ENCODE data around the gene TLR1. TPM values are rescaled to one million over a fixed set of nuclear protein-coding genes. Genes with fewer than 3 reads are reported as not detected.
"Not testable (repeated sequence)": the region's sequence is repeated elsewhere in the genome, so short reads cannot be mapped to it uniquely, and the experiment has no call there.

TLR1 gene
- total RNA-seq, 1 experiment from 2014 or later = 103 TPM

GRCh38 chr4:38780833-38781484, 23.6 kb downstream of the TLR1 start:
- no peaks in the 10 kb centered on the region for H3K9me2 ChIP-seq (replicated peaks; ENCODE audit: insufficient read depth, low read length)
- peak overlapping the region; percentile 41; the same call in 1 of the 2 replicates for H3K9ac ChIP-seq (ENCODE audit: low read length)
- peak; percentile 70 for DNase-seq
- peaks cover 49% of the 10 kb centered on the region for H3K36me3 ChIP-seq (ENCODE audit: insufficient read depth, low read length)
- H4K20me1 ChIP-seq (ENCODE audit: insufficient read depth, low read depth, low read length) = no peaks in the 10 kb centered on the region
- peak overlapping the region; percentile 96 for H3K27ac ChIP-seq (ENCODE audit: low read length)
- H3K9me3 ChIP-seq (ENCODE audit: low read length) = peaks cover 11% of the 10 kb centered on the region
- H2AFZ ChIP-seq (ENCODE audit: low read length) = no peak overlapping the region
- peaks cover 50% of the 10 kb centered on the region for H3K4me1 ChIP-seq (ENCODE audit: low read length)
- peak overlapping the region; percentile 72 for H3K4me2 ChIP-seq (ENCODE audit: low read depth, low read length, poor library complexity, severe bottlenecking)
- peaks cover 53% of the 10 kb centered on the region for H3K79me2 ChIP-seq (ENCODE audit: low read length)
- H3K4me3 ChIP-seq (ENCODE audit: low read length) = peak overlapping the region; percentile 64
- no peaks in the 10 kb centered on the region for H3K27me3 ChIP-seq (ENCODE audit: low read length)

DNA sequence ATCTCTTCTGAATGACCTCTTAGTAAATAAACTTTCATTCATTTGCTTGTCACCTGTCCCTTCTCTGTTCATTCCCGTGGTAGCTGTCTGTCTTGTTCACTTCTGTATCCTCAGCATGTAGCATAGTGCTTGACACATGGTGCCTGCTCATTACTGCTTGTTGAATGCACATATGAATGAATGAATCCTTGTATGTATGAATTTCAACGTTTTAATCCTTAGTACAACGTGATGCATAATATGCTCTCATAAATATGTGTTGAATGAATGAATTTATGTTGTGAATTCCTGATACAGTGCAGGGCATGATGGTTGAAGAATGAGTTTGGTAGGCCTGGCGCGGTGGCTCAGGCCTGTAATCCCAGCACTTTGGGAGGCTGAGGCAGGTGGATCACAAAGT, 24.8 kb downstream of the TLR1 start:
- Histone ChIP-seq H3K4me2 (ENCODE audit: low read depth, low read length, poor library complexity, severe bottlenecking) (no peak overlapping the region), H3K27me3 (ENCODE audit: low read length) (no peaks in the 10 kb centered on the region), H3K79me2 (ENCODE audit: low read length) (peaks cover 62% of the 10 kb centered on the region), H3K9ac (ENCODE audit: low read length) (no peak overlapping the region), H3K9me2 (replicated peaks; ENCODE audit: insufficient read depth, low read length) (no peaks in the 10 kb centered on the region), H3K36me3 (ENCODE audit: insufficient read depth, low read length) (peaks cover 61% of the 10 kb centered on the region), H3K27ac (ENCODE audit: low read length) (peak overlapping the region; percentile 44; the same call in 1 of the 2 replicates), H3K9me3 (ENCODE audit: low read length) (peaks cover 12% of the 10 kb centered on the region), H4K20me1 (ENCODE audit: insufficient read depth, low read depth, low read length) (no peaks in the 10 kb centered on the region), H3K4me1 (ENCODE audit: low read length) (peaks cover 46% of the 10 kb centered on the region), H3K4me3 (ENCODE audit: low read length) (0 out of 2 replicates have a peak overlapping the region, but pooled peaks have one; percentile 22), H2AFZ (ENCODE audit: low read length) (no peak overlapping the region)
- DNase-seq = no peak

DNA sequence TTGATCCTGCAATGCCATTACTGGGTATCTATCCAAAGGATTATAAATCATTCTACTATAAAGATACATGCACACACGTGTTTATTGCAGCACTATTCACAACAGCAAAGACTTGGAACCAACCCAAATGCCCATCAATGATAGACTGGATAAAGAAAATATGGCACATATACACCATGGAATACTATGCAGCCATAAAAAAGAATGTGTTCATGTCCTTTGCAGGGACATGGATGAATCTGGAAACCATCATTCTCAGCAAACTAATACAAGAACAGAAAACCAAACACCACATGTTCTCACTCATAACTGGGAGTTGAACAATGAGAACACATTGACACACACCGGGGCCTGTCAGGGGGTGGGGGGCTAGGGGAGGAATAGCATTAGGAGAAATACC, 26.7 kb downstream of the TLR1 start:
- not testable (repeated sequence) for H3K4me3 ChIP-seq (ENCODE audit: low read length); H3K9ac ChIP-seq (ENCODE audit: low read length); H3K4me2 ChIP-seq (ENCODE audit: low read depth, low read length, poor library complexity, severe bottlenecking); H3K9me2 ChIP-seq (replicated peaks; ENCODE audit: insufficient read depth, low read length); H4K20me1 ChIP-seq (ENCODE audit: insufficient read depth, low read depth, low read length); DNase-seq; H2AFZ ChIP-seq (ENCODE audit: low read length); H3K27ac ChIP-seq (ENCODE audit: low read length); H3K27me3 ChIP-seq (ENCODE audit: low read length)
- Histone ChIP-seq H3K36me3 (ENCODE audit: insufficient read depth, low read length) (peaks cover 78% of the 10 kb centered on the region), H3K79me2 (ENCODE audit: low read length) (peaks cover 74% of the 10 kb centered on the region), H3K9me3 (ENCODE audit: low read length) (peaks cover 12% of the 10 kb centered on the region), H3K4me1 (ENCODE audit: low read length) (peaks cover 44% of the 10 kb centered on the region)

- Histone ChIP-seq H3K36me3 (ENCODE audit: insufficient read depth, low read length) (peaks cover 66% of the 10 kb centered on the region), H3K4me3 (ENCODE audit: low read length) (no peak overlapping the region), H4K20me1 (ENCODE audit: insufficient read depth, low read depth, low read length) (no peaks in the 10 kb centered on the region), H3K4me1 (ENCODE audit: low read length) (peaks cover 21% of the 10 kb centered on the region), H3K9me3 (ENCODE audit: low read length) (peaks cover 12% of the 10 kb centered on the region), H3K9me2 (replicated peaks; ENCODE audit: insufficient read depth, low read length) (no peaks in the 10 kb centered on the region), H2AFZ (ENCODE audit: low read length) (no peak overlapping the region), H3K9ac (ENCODE audit: low read length) (no peak overlapping the region), H3K27ac (ENCODE audit: low read length) (peak overlapping the region; percentile 40), H3K4me2 (ENCODE audit: low read depth, low read length, poor library complexity, severe bottlenecking) (no peak overlapping the region), H3K27me3 (ENCODE audit: low read length) (no peaks in the 10 kb centered on the region), H3K79me2 (ENCODE audit: low read length) (peaks cover 58% of the 10 kb centered on the region)
- DNase-seq = no peak
Measured at GRCh38 chr4:38775326-38775725, 29.3 kb downstream of the TLR1 start.

DNA sequence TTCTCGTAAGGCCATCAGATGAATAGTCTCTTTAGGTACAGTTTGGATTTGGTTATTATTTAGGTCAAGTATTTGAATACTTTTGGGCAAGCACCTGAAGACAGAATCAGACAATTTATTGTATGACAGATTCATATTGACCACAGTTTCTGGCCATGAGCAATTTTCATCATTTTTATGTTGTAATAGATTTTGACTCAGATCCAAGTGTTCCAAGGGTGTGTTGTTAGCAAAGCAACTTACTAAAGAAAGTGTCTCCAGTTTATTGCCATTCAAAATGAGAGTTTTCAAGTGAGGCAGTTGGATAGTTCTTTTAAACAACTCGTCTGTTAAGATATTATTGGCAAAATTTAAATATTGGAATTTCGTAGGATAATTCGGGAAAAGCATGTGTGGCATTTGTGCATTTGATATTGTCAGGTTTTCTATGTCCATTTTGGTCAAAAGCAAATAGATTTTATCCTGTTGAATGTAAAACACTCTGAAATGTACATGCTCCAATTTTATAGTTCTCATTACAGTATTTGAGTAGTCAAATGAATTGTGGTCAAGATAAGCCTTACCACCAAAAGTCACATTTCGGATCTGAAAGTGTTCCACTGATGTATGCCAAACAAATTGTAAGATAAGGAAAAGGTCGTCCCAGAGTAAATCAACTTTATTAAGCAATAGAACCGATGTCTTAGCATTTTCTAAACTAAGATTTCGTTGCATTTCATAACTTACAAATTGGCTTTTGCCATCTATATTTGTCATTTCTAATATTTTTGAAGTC, 30.2 kb downstream of the TLR1 start:
- peaks cover 9% of the 10 kb centered on the region for H3K9me3 ChIP-seq (ENCODE audit: low read length)
- peak overlapping the region; percentile 40 for H3K27ac ChIP-seq (ENCODE audit: low read length)

GRCh38 chr4:38770281-38770680, 34.3 kb downstream of the TLR1 start:
- not testable (repeated sequence) for H3K27me3 ChIP-seq (ENCODE audit: low read length); H2AFZ ChIP-seq (ENCODE audit: low read length); H3K9me3 ChIP-seq (ENCODE audit: low read length); DNase-seq; H3K4me3 ChIP-seq (ENCODE audit: low read length); H3K9me2 ChIP-seq (replicated peaks; ENCODE audit: insufficient read depth, low read length); H4K20me1 ChIP-seq (ENCODE audit: insufficient read depth, low read depth, low read length)
- Histone ChIP-seq H3K36me3 (ENCODE audit: insufficient read depth, low read length) (peaks cover 22% of the 10 kb centered on the region), H3K27ac (ENCODE audit: low read length) (peak overlapping the region; percentile 88), H3K4me2 (ENCODE audit: low read depth, low read length, poor library complexity, severe bottlenecking) (peak overlapping the region; percentile 41), H3K9ac (ENCODE audit: low read length) (0 out of 2 replicates have a peak overlapping the region, but pooled peaks have one; percentile 39), H3K4me1 (ENCODE audit: low read length) (peaks cover 36% of the 10 kb centered on the region), H3K79me2 (ENCODE audit: low read length) (peaks cover 19% of the 10 kb centered on the region)

More for the DNA sequence above, 30.2 kb downstream of the TLR1 start:
- H3K4me1 ChIP-seq (ENCODE audit: low read length) = peaks cover 30% of the 10 kb centered on the region
- H3K4me2 ChIP-seq (ENCODE audit: low read depth, low read length, poor library complexity, severe bottlenecking) = no peak overlapping the region
- no peaks in the 10 kb centered on the region for H4K20me1 ChIP-seq (ENCODE audit: insufficient read depth, low read depth, low read length)
- H3K79me2 ChIP-seq (ENCODE audit: low read length) = peaks cover 49% of the 10 kb centered on the region
- no peak overlapping the region for H3K9ac ChIP-seq (ENCODE audit: low read length)
- no peak overlapping the region for H2AFZ ChIP-seq (ENCODE audit: low read length)
- H3K9me2 ChIP-seq (replicated peaks; ENCODE audit: insufficient read depth, low read length) = no peaks in the 10 kb centered on the region
- peaks cover 58% of the 10 kb centered on the region for H3K36me3 ChIP-seq (ENCODE audit: insufficient read depth, low read length)
- DNase-seq = no peak
- H3K27me3 ChIP-seq (ENCODE audit: low read length) = no peaks in the 10 kb centered on the region
- H3K4me3 ChIP-seq (ENCODE audit: low read length) = no peak overlapping the region

GRCh38 chr4:38769857-38770256, 34.7 kb downstream of the TLR1 start:
- H3K4me3 ChIP-seq (ENCODE audit: low read length) = no peak overlapping the region
- peaks cover 18% of the 10 kb centered on the region for H3K36me3 ChIP-seq (ENCODE audit: insufficient read depth, low read length)
- peaks cover 15% of the 10 kb centered on the region for H3K79me2 ChIP-seq (ENCODE audit: low read length)
- H3K4me1 ChIP-seq (ENCODE audit: low read length) = peaks cover 32% of the 10 kb centered on the region
- H2AFZ ChIP-seq (ENCODE audit: low read length) = no peak overlapping the region
- no peak for DNase-seq
- no peaks in the 10 kb centered on the region for H3K9me3 ChIP-seq (ENCODE audit: low read length)
- no peaks in the 10 kb centered on the region for H4K20me1 ChIP-seq (ENCODE audit: insufficient read depth, low read depth, low read length)
- H3K4me2 ChIP-seq (ENCODE audit: low read depth, low read length, poor library complexity, severe bottlenecking) = peak overlapping the region; percentile 41
- peak overlapping the region; percentile 88 for H3K27ac ChIP-seq (ENCODE audit: low read length)
- H3K9ac ChIP-seq (ENCODE audit: low read length) = peak overlapping the region; percentile 39
- no peaks in the 10 kb centered on the region for H3K9me2 ChIP-seq (replicated peaks; ENCODE audit: insufficient read depth, low read length)
- no peaks in the 10 kb centered on the region for H3K27me3 ChIP-seq (ENCODE audit: low read length)

DNA sequence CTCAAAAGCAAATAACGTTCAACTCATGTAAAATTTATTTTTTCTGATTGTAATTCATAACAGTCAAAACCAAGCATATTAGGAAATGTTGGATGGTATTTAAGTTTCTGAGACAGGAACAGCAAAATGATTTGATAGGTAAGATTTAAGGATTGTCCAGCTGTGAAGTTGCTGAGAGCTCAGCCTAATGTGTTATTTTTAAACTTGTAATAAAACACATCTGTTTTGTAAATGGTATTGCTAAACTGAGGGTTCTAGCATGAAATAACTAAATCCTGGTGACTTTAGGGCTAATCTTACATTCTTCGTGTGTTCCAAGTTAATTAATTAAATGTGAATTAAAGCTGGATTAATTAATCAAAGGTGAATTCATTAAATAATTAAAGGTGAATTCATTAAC, 35.1 kb downstream of the TLR1 start:
- Histone ChIP-seq H3K4me1 (ENCODE audit: low read length) (peaks cover 28% of the 10 kb centered on the region), H3K27me3 (ENCODE audit: low read length) (no peaks in the 10 kb centered on the region), H3K4me2 (ENCODE audit: low read depth, low read length, poor library complexity, severe bottlenecking) (peak overlapping the region; percentile 41), H3K9me2 (replicated peaks; ENCODE audit: insufficient read depth, low read length) (no peaks in the 10 kb centered on the region), H3K79me2 (ENCODE audit: low read length) (peaks cover 12% of the 10 kb centered on the region), H3K9me3 (ENCODE audit: low read length) (no peaks in the 10 kb centered on the region), H4K20me1 (ENCODE audit: insufficient read depth, low read depth, low read length) (no peaks in the 10 kb centered on the region), H3K4me3 (ENCODE audit: low read length) (no peak overlapping the region), H2AFZ (ENCODE audit: low read length) (0 out of 2 replicates have a peak overlapping the region, but pooled peaks have one; percentile 4), H3K9ac (ENCODE audit: low read length) (peak overlapping the region; percentile 39), H3K36me3 (ENCODE audit: insufficient read depth, low read length) (peaks cover 14% of the 10 kb centered on the region), H3K27ac (ENCODE audit: low read length) (peak overlapping the region; percentile 88)
- no peak for DNase-seq

All from Karpas-422 (cell line).